PC-3 (cell line): ENCODE data around the gene FAM184A.

Source experiments
- CTCF ChIP-seq: fragments of 300-600 bp; sonication (generic); conservative IDR thresholded peaks from 2 replicates; pipeline ENCODE4 v1.5.1; 2017; ENCODE audit warnings: antibody characterized with exemption, low read depth, mild to moderate bottlenecking, low read length
- EZH2 ChIP-seq: fragments of 300-600 bp; sonication (generic); IDR thresholded peaks from one replicate; pipeline ENCODE4 v1.6.1; 2017; ENCODE audit warnings: antibody characterized with exemption, mild to moderate bottlenecking, low read length; ENCODE audit not compliant: unreplicated experiment
- EZH2phosphoT487 ChIP-seq: fragments of 300-600 bp; sonication (generic); IDR thresholded peaks from 2 replicates; pipeline ENCODE4 v1.6.1; 2018; ENCODE audit warnings: mild to moderate bottlenecking, antibody characterized with exemption, low read length, borderline replicate concordance

DNA sequence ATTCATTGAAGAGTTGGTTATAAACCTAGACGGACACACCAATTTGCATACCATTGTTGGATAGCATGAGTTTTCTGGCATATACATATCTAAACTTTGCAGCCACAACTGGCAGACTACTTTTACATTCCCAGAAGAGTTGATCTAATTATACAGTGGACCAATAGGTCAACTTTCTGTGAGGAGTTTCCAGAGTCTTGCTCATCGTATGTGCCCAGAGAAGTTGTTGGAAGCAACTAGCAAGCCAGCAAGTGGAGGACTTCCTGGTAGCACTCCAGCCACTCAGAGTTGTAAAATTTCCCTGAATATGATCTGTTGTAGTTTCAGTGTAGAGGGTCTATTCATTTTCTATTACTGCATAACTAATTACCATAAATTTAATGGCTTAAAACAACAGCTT, 47.1 kb upstream of the FAM184A start:
- TF ChIP-seq CTCF, result no peak
- TF ChIP-seq EZH2, result no peak
- no peak for TF ChIP-seq EZH2phosphoT487
